Stimulated activated CD4-positive, alpha-beta T cell treated with anti-CD3 and anti-CD28 coated beads, Interleukin-12 subunit alpha, Interleukin-12 subunit beta, amount 100 ng/mL, for 48 hours (primary cell): ENCODE results near the gene SLC38A7.
A peak's percentile ranks its signal among the peaks of the same experiment; 100 is the strongest.
"Not testable (repeated sequence)": the region's sequence is repeated elsewhere in the genome, so short reads cannot be mapped to it uniquely, and the experiment has no call there.

Source experiments
- DNase-seq, 3 donors: peaks; one replicate each; pipeline ENCODE4 v3.0.0-alpha.2; 2020; ENCODE audit warnings: low read depth in 2 of 3, low spot score in 1 of 3

SLC38A7 gene, protein sequence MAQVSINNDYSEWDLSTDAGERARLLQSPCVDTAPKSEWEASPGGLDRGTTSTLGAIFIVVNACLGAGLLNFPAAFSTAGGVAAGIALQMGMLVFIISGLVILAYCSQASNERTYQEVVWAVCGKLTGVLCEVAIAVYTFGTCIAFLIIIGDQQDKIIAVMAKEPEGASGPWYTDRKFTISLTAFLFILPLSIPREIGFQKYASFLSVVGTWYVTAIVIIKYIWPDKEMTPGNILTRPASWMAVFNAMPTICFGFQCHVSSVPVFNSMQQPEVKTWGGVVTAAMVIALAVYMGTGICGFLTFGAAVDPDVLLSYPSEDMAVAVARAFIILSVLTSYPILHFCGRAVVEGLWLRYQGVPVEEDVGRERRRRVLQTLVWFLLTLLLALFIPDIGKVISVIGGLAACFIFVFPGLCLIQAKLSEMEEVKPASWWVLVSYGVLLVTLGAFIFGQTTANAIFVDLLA

DNA sequence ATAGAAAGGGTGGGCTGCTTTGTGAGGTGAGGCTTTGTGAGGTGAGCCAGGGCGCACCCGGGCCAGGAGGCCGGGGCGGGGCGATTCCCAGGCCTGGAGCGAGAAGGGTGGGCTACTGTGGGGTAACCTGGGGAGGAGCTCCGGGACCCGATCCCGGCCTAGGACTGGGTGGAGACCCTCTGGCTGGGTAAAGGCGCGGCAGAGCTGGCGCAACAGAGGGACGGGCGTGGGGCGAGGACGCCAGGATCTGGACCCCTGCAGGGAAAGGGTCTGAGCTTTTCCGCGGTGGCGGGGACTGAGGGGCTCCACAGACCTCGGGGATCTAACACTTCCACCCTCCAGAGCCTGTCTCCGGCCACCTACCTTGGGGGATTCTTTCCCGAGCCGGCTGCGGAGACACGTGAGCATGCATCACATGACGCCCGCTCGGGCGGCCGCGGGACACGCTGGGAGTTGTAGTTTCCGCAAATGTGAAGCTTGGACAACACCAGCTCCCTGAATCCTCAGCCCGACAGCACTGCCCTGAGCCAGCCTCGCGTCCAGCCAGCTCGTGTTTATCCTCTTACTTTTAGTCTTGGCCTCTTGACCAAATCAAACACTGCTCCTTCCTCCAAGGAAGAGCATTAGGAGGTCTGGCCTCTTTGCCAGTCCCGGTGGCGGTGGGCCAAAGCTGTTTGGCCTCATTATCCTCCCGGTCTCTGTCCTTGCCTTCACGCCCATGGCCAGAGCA lies at the start of gene SLC38A7:
Gene SLC38A7, minus strand, starts transcription at position 417 of the 730 bp plus-strand sequence. CDS start 4,644 bp downstream, outside the sequence.
- DNase-seq: peak; percentile 56 to 61 (median 56)

DNA sequence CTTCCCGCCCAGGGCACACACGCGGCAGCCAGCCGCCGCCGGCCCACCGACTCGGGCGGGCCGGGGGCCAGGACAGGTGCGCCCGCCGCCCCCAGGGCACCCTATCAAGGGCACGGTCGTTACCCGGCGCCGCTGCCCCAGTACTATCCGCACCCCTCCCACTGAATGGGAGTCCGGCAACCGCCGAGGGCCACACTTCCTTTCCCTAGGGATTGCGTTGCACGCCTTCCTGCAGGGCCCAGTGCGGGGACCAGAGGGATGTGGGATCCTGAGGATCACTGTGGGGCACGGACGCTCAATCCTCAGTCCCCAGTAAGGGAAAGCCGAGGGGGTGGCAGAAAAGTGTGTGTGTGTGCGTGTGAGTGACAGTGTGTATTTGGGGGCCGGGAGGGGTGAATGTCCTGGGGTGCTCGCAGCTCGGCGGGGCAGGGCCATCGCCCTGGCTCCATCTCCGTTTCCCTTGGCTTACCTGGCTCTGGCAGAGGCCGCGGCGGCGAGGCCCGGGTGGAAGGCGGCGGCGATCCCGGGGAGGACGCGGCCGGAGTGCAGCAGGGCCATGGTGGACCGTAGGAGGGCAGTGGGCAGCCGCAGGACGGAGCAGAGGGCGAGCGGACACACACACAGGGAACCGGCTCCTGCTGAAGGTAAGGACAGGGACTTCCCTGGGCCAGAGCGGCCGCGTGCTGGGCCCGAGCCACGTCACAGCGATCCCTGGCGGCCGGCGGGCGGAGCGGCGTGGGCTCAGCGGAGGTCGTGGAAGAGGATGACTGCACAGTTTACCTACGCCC lies 49.3 kb upstream of the SLC38A7 start, which contains the start of gene GOT2:
Gene GOT2, minus strand, starts transcription at position 646 of the 788 bp plus-strand sequence. Its CDS starts 88 bp downstream, at position 558.
- peak; percentile 65 to 77 (median 71) for DNase-seq

- no peak for DNase-seq
These were observed 48.7 kb upstream of the SLC38A7 start for GRCh38 chr16:58733248-58733670.

- no peak for DNase-seq
These were observed 48.1 kb upstream of the SLC38A7 start for GRCh38 chr16:58732545-58733247.

- no peak for DNase-seq
These were observed 46.3 kb upstream of the SLC38A7 start for GRCh38 chr16:58730724-58731370.

DNA sequence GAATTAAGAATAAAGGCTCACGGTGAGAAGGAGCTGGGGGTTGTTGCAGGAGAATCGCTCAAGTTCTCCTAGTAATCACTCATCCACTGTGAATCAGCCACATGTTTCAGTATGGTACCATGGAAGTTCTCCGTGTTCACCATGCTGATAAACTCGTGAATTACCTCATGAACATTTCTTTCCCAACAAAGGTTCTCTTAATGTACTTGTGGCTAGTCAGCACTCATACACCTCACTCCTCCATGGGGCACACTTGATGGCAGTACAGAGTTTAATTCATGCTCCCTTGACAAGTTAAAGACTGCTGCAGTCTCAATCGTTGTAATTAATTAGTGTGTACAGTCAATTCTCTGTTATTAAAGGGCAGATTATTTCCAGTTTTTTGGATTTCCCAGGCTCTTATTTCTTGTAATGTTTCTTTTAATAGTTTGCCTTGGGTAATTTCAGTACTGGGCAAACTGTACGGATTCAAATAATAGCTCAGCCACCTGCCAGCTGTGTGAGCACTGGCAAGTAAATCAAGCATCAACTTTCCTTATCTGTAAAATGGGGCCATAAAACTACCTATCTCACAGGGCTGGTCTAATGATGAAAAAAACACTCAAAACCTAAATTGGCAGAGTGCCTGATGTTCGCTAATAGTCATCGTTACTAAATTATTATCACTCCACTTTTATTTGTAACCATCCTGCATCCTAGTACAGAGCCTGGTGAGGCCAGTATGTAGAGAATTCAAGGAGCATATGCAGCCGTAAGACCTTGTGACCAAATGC lies 43.4 kb upstream of the SLC38A7 start:
- no peak for DNase-seq

GRCh38 chr16:58727028-58727781 lies 42.6 kb upstream of the SLC38A7 start:
- no peak for DNase-seq

GRCh38 chr16:58723109-58723508 lies 38.5 kb upstream of the SLC38A7 start:
- no peak for DNase-seq

GRCh38 chr16:58717994-58718393 lies 33.4 kb upstream of the SLC38A7 start:
- no peak for DNase-seq

- DNase-seq: no peak
These were observed 31.9 kb upstream of the SLC38A7 start for GRCh38 chr16:58716468-58716867.

- no peak for DNase-seq
These were observed 29.2 kb upstream of the SLC38A7 start for GRCh38 chr16:58713742-58714141.

DNA sequence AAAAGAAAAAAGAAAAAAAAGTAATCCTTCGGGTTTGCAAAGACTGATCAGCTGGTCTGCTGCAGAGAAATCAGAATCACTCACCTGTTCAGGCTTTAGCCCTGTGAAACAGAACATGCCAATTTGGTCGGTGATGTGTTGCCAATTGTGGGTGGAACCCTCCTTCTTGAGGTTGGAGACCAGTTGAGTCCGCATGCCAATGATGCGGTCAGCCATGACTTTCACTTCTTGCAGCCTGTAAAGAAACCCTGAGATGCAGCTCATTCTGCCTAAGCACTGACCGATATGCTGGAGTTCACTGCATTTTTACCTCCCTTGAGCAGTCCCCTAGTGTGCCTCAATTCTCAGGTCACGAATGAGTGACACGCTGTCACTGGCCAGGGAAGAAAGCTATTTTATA lies 24.8 kb upstream of the SLC38A7 start:
- DNase-seq: no peak

DNA sequence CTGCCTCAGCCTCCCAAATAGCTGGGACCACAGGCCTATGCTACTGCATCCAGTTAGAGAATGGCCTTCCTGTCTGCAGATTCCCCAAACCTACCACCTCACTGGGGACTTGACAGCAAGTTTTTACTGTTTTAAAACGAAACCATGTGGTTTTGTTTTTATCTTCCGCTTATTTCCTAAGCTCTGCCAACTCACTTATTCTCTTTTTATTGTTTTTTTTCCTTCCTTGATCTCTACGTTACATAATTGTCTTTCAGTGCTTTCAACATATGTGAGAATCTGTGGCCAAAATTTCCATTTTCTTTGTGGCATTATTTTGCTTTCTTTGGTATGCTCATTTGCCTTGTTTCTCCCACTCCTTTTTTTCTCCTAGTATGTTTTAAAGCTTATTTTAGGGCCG lies 14.6 kb upstream of the SLC38A7 start:
- DNase-seq: no peak

DNA sequence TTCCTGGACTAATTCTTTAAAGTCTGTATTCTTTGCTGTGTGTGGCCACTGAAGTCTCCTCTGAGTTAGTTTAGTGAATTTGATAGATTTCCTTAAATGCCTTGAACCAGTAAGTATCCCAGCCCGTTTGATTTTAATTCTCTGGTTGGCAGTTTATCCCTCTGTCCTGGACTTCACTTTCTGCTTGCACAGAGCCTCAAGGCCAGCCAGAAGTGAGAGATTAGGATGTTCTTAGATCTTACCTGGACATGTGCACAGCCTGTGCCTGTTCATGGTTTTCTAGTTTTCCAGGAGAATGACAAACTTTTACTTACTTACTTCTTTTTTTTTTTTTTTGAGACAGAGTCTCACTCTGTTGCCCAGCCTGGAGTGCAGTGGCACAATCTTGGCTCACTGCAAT lies 10.8 kb upstream of the SLC38A7 start:
- DNase-seq: no peak

- DNase-seq: no peak
These were observed 7.9 kb upstream of the SLC38A7 start for GRCh38 chr16:58692450-58692849.

GRCh38 chr16:58686985-58687706 lies 2.6 kb upstream of the SLC38A7 start:
- not testable (repeated sequence) for DNase-seq

DNA sequence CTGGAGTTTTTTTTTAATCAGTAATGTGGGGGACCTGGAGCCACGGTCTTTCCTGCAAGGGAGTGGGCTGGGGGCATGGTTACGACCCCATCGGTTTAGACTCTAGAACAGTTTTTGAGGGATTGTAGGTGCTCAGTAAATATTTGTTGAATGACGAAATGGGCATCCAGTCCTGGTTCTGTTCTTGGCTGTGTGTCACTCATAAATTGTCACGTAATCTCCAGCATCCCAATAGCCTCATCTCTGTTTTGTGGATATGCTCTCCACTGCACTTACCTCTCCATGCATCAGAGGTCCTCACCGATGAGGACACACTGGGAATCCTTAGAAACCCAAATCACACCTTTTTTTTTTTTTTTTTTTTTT lies 497 bp upstream of the SLC38A7 start:
- DNase-seq: no peak

DNA sequence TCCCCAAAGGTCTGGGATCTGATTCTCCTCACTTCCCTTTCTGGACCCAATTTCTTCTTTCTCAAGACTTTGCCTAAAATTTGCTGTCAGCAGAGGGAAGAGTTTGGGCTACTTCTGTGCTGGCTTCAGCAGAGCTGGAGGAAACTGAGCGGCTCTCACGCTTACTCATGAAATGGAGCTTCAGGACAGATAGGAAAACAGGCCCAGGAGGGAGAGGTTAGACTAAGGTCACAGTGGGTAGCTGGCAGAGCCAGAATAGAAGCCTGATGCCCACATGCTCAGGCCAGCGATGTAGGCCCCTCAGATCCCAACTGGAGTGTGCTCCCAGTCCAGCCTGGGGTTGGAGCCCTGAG lies 593 bp downstream of the SLC38A7 start:
- no peak for DNase-seq
